OCI-LY7 (cell line): ENCODE results near the gene NR5A2. TPM values are rescaled to one million over a fixed set of nuclear protein-coding genes. Genes with fewer than 3 reads are reported as not detected.

ENCODE experiments used
- BruUV-seq: library from RNA; stranded (reverse); fragments of 400-500 nt; replicated peaks from 2 replicates; lab custom pipeline; 2021; lab: Mats Ljungman, UMichigan
- CTCF ChIA-PET: fragments of 300-600 bp; sonication (Branson Sonifier 250); formaldehyde crosslinking; loops from one replicate; lab custom pipeline; 2022; ENCODE audit warnings: antibody characterized with exemption; ENCODE audit not compliant: unreplicated experiment; lab: Charles Lee
- POLR2A ChIA-PET: fragments of 300-600 bp; sonication (Branson Sonifier 250); formaldehyde crosslinking; loops from one replicate; lab custom pipeline; 2022; ENCODE audit warnings: antibody characterized with exemption; lab: Charles Lee
- DNase-seq: peaks from one replicate; pipeline ENCODE4 v3.0.0-alpha.2; 2015; ENCODE audit warnings: low spot score
- H2AFZ ChIP-seq: fragments of 200-600 bp; sonication (generic), shearing (Covaris generic); 2 replicates; pipeline ENCODE4 v1.6.1; 2014; ENCODE audit warnings: mild to moderate bottlenecking, antibody characterized with exemption, low read length, moderate library complexity
- H3K27ac ChIP-seq: fragments of 200-600 bp; sonication (generic); 2 replicates; pipeline ENCODE4 v1.5.1; 2014; ENCODE audit warnings: mixed run types, low read depth, mild to moderate bottlenecking, moderate library complexity, low read length, inconsistent platforms; ENCODE audit not compliant: poor library complexity, severe bottlenecking
- H3K36me3 ChIP-seq: fragments of 200-600 bp; sonication (generic); 2 replicates; pipeline ENCODE4 v1.6.1; 2014; ENCODE audit warnings: mild to moderate bottlenecking, antibody characterized with exemption, low read length, moderate library complexity, mixed read lengths; ENCODE audit not compliant: insufficient read depth
- H3K4me1 ChIP-seq: fragments of 200-600 bp; sonication (generic); 2 replicates; pipeline ENCODE4 v1.5.1; 2014; ENCODE audit warnings: mild to moderate bottlenecking, low read length; ENCODE audit not compliant: insufficient read depth, poor library complexity, severe bottlenecking
- H3K4me2 ChIP-seq: fragments of 200-600 bp; sonication (generic); 2 replicates; pipeline ENCODE4 v1.6.1; 2014; ENCODE audit warnings: mild to moderate bottlenecking, low read length
- H3K4me3 ChIP-seq: fragments of 200-600 bp; sonication (generic); 2 replicates; pipeline ENCODE4 v1.5.1; 2014; ENCODE audit warnings: mild to moderate bottlenecking, low read depth, low read length; ENCODE audit not compliant: poor library complexity, severe bottlenecking
- H3K79me2 ChIP-seq: fragments of 200-600 bp; sonication (generic); 2 replicates; pipeline ENCODE4 v1.6.1; 2016; ENCODE audit warnings: low read depth, mild to moderate bottlenecking, low read length, moderate library complexity, mixed read lengths; ENCODE audit not compliant: insufficient read depth
- H3K9me2 ChIP-seq: fragments of 200-600 bp; sonication (generic); 2 replicates; pipeline ENCODE4 v1.6.1; 2016; ENCODE audit warnings: mild to moderate bottlenecking, low read length, mixed read lengths; ENCODE audit not compliant: insufficient read depth
- H3K9me3 ChIP-seq: fragments of 200-600 bp; sonication (generic); 2 replicates; pipeline ENCODE4 v1.6.1; 2014; ENCODE audit warnings: mild to moderate bottlenecking, mixed run types, low read length, mixed read lengths
- H4K20me1 ChIP-seq: fragments of 200-600 bp; sonication (generic); 2 replicates; pipeline ENCODE4 v1.6.1; 2014; ENCODE audit warnings: mild to moderate bottlenecking, antibody characterized with exemption, low read length, moderate library complexity, mixed read lengths; ENCODE audit not compliant: insufficient read depth
- EZH2phosphoT487 ChIP-seq: fragments of 200-600 bp; sonication (generic); IDR thresholded peaks from 2 replicates; pipeline ENCODE4 v1.6.1; 2018; ENCODE audit warnings: low read depth, borderline replicate concordance, mild to moderate bottlenecking, mixed run types, antibody characterized with exemption, low read length, moderate library complexity, mixed read lengths
- intact Hi-C: fragments of 100-400 bp; cut with micrococcal nuclease; formaldehyde crosslinking; loops from one replicate; pipeline ENCODE4 v1.10.0; 2022; ENCODE audit not compliant: unreplicated experiment
- total RNA-seq, 2 experiments: library from RNA; depleted of rRNA in 1 of 2; stranded (reverse); fragments of >200 nt in 1 of 2; shearing (Covaris generic) in 1 of 2; gene quantifications; 2 replicates each; pipeline ENCODE4 v1.2.3, GENCODE V29; 2014 to 2022
- TF ChIP-seq, protein P1 (sequence below): fragments of 200-600 bp; sonication (generic); conservative IDR thresholded peaks from 2 replicates; pipeline ENCODE4 v1.5.1; 2014; ENCODE audit warnings: mild to moderate bottlenecking, antibody characterized with exemption, low read length, moderate library complexity, mixed read lengths

Gene NR5A2
- total RNA-seq, 2 experiments from 2014 or later: 2.3 to 3.9 TPM

GRCh38 chr1:200180821-200181220 lies 153.3 kb downstream of the NR5A2 start:
- ChIA-PET POLR2A (interaction anchor here (1.3 kb wide), 1 partner anchor 12 kb away, joined by 3 read pairs; no protein-coding TSS in a partner anchor), CTCF (no interaction called here)

DNA sequence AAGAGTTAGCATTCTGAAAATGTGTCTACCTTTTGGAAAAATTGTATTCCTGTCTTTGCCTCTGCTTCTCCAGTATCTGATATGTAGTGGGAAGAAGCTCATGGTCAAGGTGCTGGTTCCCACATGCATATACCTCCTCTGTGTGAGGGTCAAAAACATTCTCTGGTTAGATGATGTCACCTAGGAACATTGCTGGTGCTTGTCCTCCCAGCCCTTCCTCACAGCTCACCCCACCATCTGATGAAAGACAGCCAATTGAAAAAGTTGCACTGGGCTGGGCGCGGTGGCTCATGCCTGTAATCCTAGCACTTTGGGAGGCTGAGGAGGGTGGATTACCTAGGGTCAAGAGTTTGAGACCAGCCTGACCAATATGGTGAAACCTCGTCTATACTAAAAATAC lies 154.4 kb downstream of the NR5A2 start:
- Histone ChIP-seq H3K4me1 (no peaks in the 10 kb centered on the region), H3K9me2 (no peaks in the 10 kb centered on the region), H3K4me2 (no peak overlapping the region), H3K79me2 (no peaks in the 10 kb centered on the region), H3K27ac (no peak overlapping the region), H3K36me3 (no peaks in the 10 kb centered on the region), H3K4me3 (no peak overlapping the region), H2AFZ (no peak overlapping the region), H4K20me1 (no peaks in the 10 kb centered on the region), H3K9me3 (no peaks in the 10 kb centered on the region)
- no peak for DNase-seq
- no TSS peak for BruUV-seq
- CTCF ChIA-PET: no interaction called here
- intact Hi-C loops: no loop called here
- TF ChIP-seq, protein P1, sequence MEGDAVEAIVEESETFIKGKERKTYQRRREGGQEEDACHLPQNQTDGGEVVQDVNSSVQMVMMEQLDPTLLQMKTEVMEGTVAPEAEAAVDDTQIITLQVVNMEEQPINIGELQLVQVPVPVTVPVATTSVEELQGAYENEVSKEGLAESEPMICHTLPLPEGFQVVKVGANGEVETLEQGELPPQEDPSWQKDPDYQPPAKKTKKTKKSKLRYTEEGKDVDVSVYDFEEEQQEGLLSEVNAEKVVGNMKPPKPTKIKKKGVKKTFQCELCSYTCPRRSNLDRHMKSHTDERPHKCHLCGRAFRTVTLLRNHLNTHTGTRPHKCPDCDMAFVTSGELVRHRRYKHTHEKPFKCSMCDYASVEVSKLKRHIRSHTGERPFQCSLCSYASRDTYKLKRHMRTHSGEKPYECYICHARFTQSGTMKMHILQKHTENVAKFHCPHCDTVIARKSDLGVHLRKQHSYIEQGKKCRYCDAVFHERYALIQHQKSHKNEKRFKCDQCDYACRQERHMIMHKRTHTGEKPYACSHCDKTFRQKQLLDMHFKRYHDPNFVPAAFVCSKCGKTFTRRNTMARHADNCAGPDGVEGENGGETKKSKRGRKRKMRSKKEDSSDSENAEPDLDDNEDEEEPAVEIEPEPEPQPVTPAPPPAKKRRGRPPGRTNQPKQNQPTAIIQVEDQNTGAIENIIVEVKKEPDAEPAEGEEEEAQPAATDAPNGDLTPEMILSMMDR: no peak
- TF ChIP-seq EZH2phosphoT487: no peak
- POLR2A ChIA-PET: interaction anchor here (0.8 kb wide), 1 partner anchor 24 kb away, joined by 3 read pairs; no protein-coding TSS in a partner anchor

More at GRCh38 chr1:200180821-200181220, 153.3 kb downstream of the NR5A2 start:
- no TSS peak for BruUV-seq
- H4K20me1 ChIP-seq: no peaks in the 10 kb centered on the region
- TF ChIP-seq, protein P1: peak; percentile 33; the same call in 1 of the 2 replicates
- TF ChIP-seq EZH2phosphoT487: no peak
- no peak overlapping the region for H3K4me2 ChIP-seq
- H3K9me3 ChIP-seq: no peaks in the 10 kb centered on the region
- no peaks in the 10 kb centered on the region for H3K4me1 ChIP-seq
- H2AFZ ChIP-seq: no peak overlapping the region
- intact Hi-C loops: no loop called here
- no peaks in the 10 kb centered on the region for H3K36me3 ChIP-seq
- H3K27ac ChIP-seq: no peak overlapping the region
- peak; percentile 30 for DNase-seq
- no peaks in the 10 kb centered on the region for H3K9me2 ChIP-seq
- no peak overlapping the region for H3K4me3 ChIP-seq
- no peaks in the 10 kb centered on the region for H3K79me2 ChIP-seq

- no peaks in the 10 kb centered on the region for H3K79me2 ChIP-seq
- no peak overlapping the region for H3K4me3 ChIP-seq
- no peak overlapping the region for H3K4me2 ChIP-seq
- POLR2A ChIA-PET: interaction anchor here (1.3 to 1.5 kb wide), 2 partner anchors 11 to 37 kb away, joined by 3 to 4 read pairs; no protein-coding TSS in a partner anchor
- no peaks in the 10 kb centered on the region for H3K4me1 ChIP-seq
- H3K27ac ChIP-seq: no peak overlapping the region
- no peak overlapping the region for H2AFZ ChIP-seq
- DNase-seq: no peak
- H3K9me2 ChIP-seq: no peaks in the 10 kb centered on the region
- BruUV-seq: no TSS peak
- H3K9me3 ChIP-seq: no peaks in the 10 kb centered on the region
- TF ChIP-seq, protein P1: no peak
- no peak for TF ChIP-seq EZH2phosphoT487
- CTCF ChIA-PET: no interaction called here
- no peaks in the 10 kb centered on the region for H3K36me3 ChIP-seq
- intact Hi-C loops: no loop called here
- no peaks in the 10 kb centered on the region for H4K20me1 ChIP-seq
Measured at GRCh38 chr1:200182701-200183100, 155.2 kb downstream of the NR5A2 start.
